H9 (cell line): Measurements from ENCODE around the gene C1QTNF3. TPM values are rescaled to one million over a fixed set of nuclear protein-coding genes. Genes with fewer than 3 reads are reported as not detected.

Source experiments
- DNase-seq: peaks from one replicate; pipeline ENCODE4 v3.0.0-alpha.2; 2017
- H2AFZ ChIP-seq: one replicate; pipeline ENCODE4 v1.6.1; 2013; ENCODE audit warnings: mild to moderate bottlenecking, low read length, control low read depth, moderate library complexity
- H2AK5ac ChIP-seq: 2 replicates; pipeline ENCODE4 v1.6.1; 2013; ENCODE audit warnings: low read length, control low read depth, mixed read lengths; ENCODE audit not compliant: insufficient read length
- H2BK120ac ChIP-seq: one replicate; pipeline ENCODE4 v1.6.1; 2013; ENCODE audit warnings: low read depth, mild to moderate bottlenecking, low read length, control low read depth, inconsistent platforms; ENCODE audit not compliant: poor library complexity, severe bottlenecking
- H2BK12ac ChIP-seq: 2 replicates; pipeline ENCODE4 v1.6.1; 2013; ENCODE audit warnings: low read length, control low read depth, mixed read lengths, low read depth; ENCODE audit not compliant: insufficient read length
- H2BK15ac ChIP-seq: 2 replicates; pipeline ENCODE4 v1.6.1; 2013; ENCODE audit warnings: low read depth, low read length, control low read depth
- H2BK20ac ChIP-seq: one replicate; pipeline ENCODE4 v1.6.1; 2013; ENCODE audit warnings: low read depth, mild to moderate bottlenecking, low read length, control low read depth, inconsistent platforms; ENCODE audit not compliant: poor library complexity, severe bottlenecking
- H2BK5ac ChIP-seq: 2 replicates; pipeline ENCODE4 v1.6.1; 2013; ENCODE audit warnings: low read length, control low read depth, mixed read lengths; ENCODE audit not compliant: insufficient read length
- H3K14ac ChIP-seq: 2 replicates; pipeline ENCODE4 v1.6.1; 2013; ENCODE audit warnings: low read length, control low read depth; ENCODE audit not compliant: insufficient read depth
- H3K18ac ChIP-seq: 2 replicates; pipeline ENCODE4 v1.6.1; 2013; ENCODE audit warnings: low read depth, mild to moderate bottlenecking, mixed read lengths, low read length, control low read depth; ENCODE audit not compliant: insufficient read length
- H3K23ac ChIP-seq: 2 replicates; pipeline ENCODE4 v1.6.1; 2013; ENCODE audit warnings: low read length, control low read depth, mixed read lengths, low read depth; ENCODE audit not compliant: insufficient read length
- H3K23me2 ChIP-seq: 2 replicates; pipeline ENCODE4 v1.6.1; 2013; ENCODE audit warnings: low read depth, mild to moderate bottlenecking, mixed read lengths, low read length, control low read depth; ENCODE audit not compliant: insufficient read length, poor library complexity, severe bottlenecking
- H3K27ac ChIP-seq: 2 replicates; pipeline ENCODE4 v1.5.1; 2013; ENCODE audit warnings: low read length, control low read depth, mixed read lengths, low read depth; ENCODE audit not compliant: insufficient read length
- H3K27me3 ChIP-seq: 2 replicates; pipeline ENCODE4 v1.6.1; 2013; ENCODE audit warnings: low read length, control low read depth, inconsistent platforms; ENCODE audit not compliant: insufficient read depth
- H3K4ac ChIP-seq: 2 replicates; pipeline ENCODE4 v1.6.1; 2013; ENCODE audit warnings: low read depth, mild to moderate bottlenecking, control low read depth, inconsistent platforms, low read length, moderate library complexity
- H3K4me1 ChIP-seq: 2 replicates; pipeline ENCODE4 v1.6.1; 2013; ENCODE audit warnings: low read length, control low read depth, inconsistent platforms; ENCODE audit not compliant: insufficient read depth
- H3K4me2 ChIP-seq: 2 replicates; pipeline ENCODE4 v1.6.1; 2013; ENCODE audit warnings: low read length, control low read depth, mixed read lengths; ENCODE audit not compliant: insufficient read length, insufficient read depth
- H3K56ac ChIP-seq: 2 replicates; pipeline ENCODE4 v1.6.1; 2013; ENCODE audit warnings: low read depth, mild to moderate bottlenecking, mixed read lengths, low read length, control low read depth; ENCODE audit not compliant: insufficient read length
- H3K79me1 ChIP-seq: 2 replicates; pipeline ENCODE4 v1.6.1; 2013; ENCODE audit warnings: low read depth, mild to moderate bottlenecking, moderate library complexity, low read length, control low read depth, inconsistent platforms; ENCODE audit not compliant: insufficient read depth, poor library complexity, severe bottlenecking
- H3K79me2 ChIP-seq: 2 replicates; pipeline ENCODE4 v1.6.1; 2013; ENCODE audit warnings: low read length, control low read depth, inconsistent platforms; ENCODE audit not compliant: insufficient read depth
- H3K9ac ChIP-seq: 2 replicates; pipeline ENCODE4 v1.6.1; 2013; ENCODE audit warnings: low read length, control low read depth, mixed read lengths; ENCODE audit not compliant: insufficient read length; ENCODE audit errors: extremely low read depth
- H3K9me3 ChIP-seq: one replicate; pipeline ENCODE4 v1.6.1; 2013; ENCODE audit warnings: low read depth, low read length, inconsistent platforms; ENCODE audit not compliant: control insufficient read depth
- H3T11ph ChIP-seq: one replicate; pipeline ENCODE4 v1.6.1; 2013; ENCODE audit warnings: mild to moderate bottlenecking, low read length, control low read depth, inconsistent platforms
- H4K20me1 ChIP-seq: one replicate; pipeline ENCODE4 v1.6.1; 2013; ENCODE audit not compliant: control insufficient read depth, insufficient read length, insufficient read depth
- H4K5ac ChIP-seq: 2 replicates; pipeline ENCODE4 v1.6.1; 2013; ENCODE audit warnings: low read depth, mild to moderate bottlenecking, mixed read lengths, low read length, control low read depth; ENCODE audit not compliant: insufficient read length
- H4K8ac ChIP-seq: replicated peaks from 2 replicates; pipeline ENCODE4 v1.6.1; 2013; ENCODE audit warnings: low read length, control low read depth, mixed read lengths, low read depth; ENCODE audit not compliant: insufficient read length
- H4K91ac ChIP-seq: 2 replicates; pipeline ENCODE4 v1.6.1; 2013; ENCODE audit warnings: low read depth, mild to moderate bottlenecking, moderate library complexity, mixed read lengths, low read length, control low read depth; ENCODE audit not compliant: insufficient read length
- H3K27ac Mint-ChIP-seq, 3 experiments: 2 replicates in 2 of 3; 3 replicates in 1 of 3; pipeline ENCODE4 v1.8.0; 2020 to 2021; ENCODE audit warnings: mixed read lengths in 3 of 3, mild to moderate bottlenecking in 1 of 3, moderate library complexity in 1 of 3
- H3K27me3 Mint-ChIP-seq: 2 replicates; pipeline ENCODE4 v1.8.0; 2021; ENCODE audit warnings: low read depth, mild to moderate bottlenecking, moderate library complexity, mixed read lengths
- H3K36me3 Mint-ChIP-seq, 3 experiments: 2 replicates in 2 of 3; 3 replicates in 1 of 3; pipeline ENCODE4 v1.8.0; 2020 to 2021; ENCODE audit warnings: low read depth in 3 of 3, mixed read lengths in 3 of 3; ENCODE audit not compliant: insufficient read depth in 1 of 3
- H3K4me1 Mint-ChIP-seq, 2 experiments: 2 replicates each; pipeline ENCODE4 v1.8.0; 2020; ENCODE audit warnings: mixed read lengths in 2 of 2
- H3K4me3 Mint-ChIP-seq, 2 experiments: 2 replicates in 1 of 2; 3 replicates in 1 of 2; pipeline ENCODE4 v1.8.0; 2020 to 2021; ENCODE audit warnings: mild to moderate bottlenecking in 2 of 2, mixed read lengths in 2 of 2, moderate library complexity in 1 of 2
- H3K9me3 Mint-ChIP-seq, 2 experiments: 2 replicates in 1 of 2; 3 replicates in 1 of 2; pipeline ENCODE4 v1.8.0; 2020; ENCODE audit warnings: mild to moderate bottlenecking in 2 of 2, mixed read lengths in 2 of 2, moderate library complexity in 1 of 2
- CTCF ChIP-seq: fragments of 200-600 bp; sonication (generic); conservative IDR thresholded peaks from 3 replicates; pipeline ENCODE4 v1.8.0; 2021; ENCODE audit warnings: antibody characterized with exemption, mild to moderate bottlenecking
- WGBS: extraction: QIAGEN DNeasy Blood & Tissue Kit; methylation state at CpG from one replicate; pipeline ENCODE4 v1.1.7; 2013; ENCODE audit warnings: missing lambda C conversion rate, low lambda C conversion rate, mixed read lengths; ENCODE audit not compliant: insufficient read length; ENCODE audit errors: extremely low coverage; 5-methylcytosine and 5-hydroxymethylcytosine counted together
- total RNA-seq: library from RNA; stranded (reverse); gene quantifications from 2 replicates; pipeline ENCODE4 v1.2.1, GENCODE V29; 2021

The C1QTNF3 gene
- total RNA-seq, 1 experiment from 2014 or later: 1.1 TPM

DNA sequence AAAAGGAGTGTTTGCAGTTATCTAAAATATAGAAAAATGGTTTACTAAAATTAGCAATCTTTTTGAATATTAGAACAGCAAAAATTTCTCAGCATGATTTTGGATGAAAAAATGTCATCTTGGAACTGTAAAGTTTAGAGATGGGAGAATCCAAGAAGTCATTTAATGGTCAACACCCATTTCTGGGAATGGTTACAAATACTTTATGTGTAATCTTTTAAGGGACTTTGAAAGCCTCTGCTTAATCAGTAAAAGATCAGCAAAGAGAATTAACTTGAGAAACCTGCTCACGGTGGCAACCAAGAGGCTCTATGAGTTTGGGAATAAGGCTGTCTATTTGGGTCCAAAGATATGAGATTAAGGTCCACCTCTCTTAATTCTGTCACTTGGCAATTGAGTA is 13.0 kb downstream of the C1QTNF3 start:
- H3K14ac ChIP-seq: no peak overlapping the region
- H3K4me2 ChIP-seq: no peak overlapping the region
- no peaks in the 10 kb centered on the region for H4K20me1 ChIP-seq
- no peak overlapping the region for H2BK120ac ChIP-seq
- no peak overlapping the region for H3K4ac ChIP-seq
- no peaks in the 10 kb centered on the region for H3K79me2 ChIP-seq
- H2BK5ac ChIP-seq: no peak overlapping the region
- no peak overlapping the region for H2BK12ac ChIP-seq
- no peaks in the 10 kb centered on the region for H3K27me3 Mint-ChIP-seq
- no peak overlapping the region for H2AFZ ChIP-seq
- H2BK20ac ChIP-seq: no peak overlapping the region
- no peak overlapping the region for H3K9ac ChIP-seq
- no peak overlapping the region for H3K56ac ChIP-seq
- no peak overlapping the region for H3K27ac Mint-ChIP-seq
- H3K4me3 Mint-ChIP-seq: no peak overlapping the region
- peaks cover 0 to 3% of the 10 kb centered on the region in 2 experiments; a peak in 1 of 4 replicates for H3K4me1 Mint-ChIP-seq
- H3K23ac ChIP-seq: no peak overlapping the region
- H4K8ac ChIP-seq: no peak overlapping the region
- no peak overlapping the region for H3T11ph ChIP-seq
- H4K5ac ChIP-seq: no peak overlapping the region
- no peak overlapping the region for H3K27ac ChIP-seq
- no peaks in the 10 kb centered on the region; the same call in 1 of the 2 replicates for H3K4me1 ChIP-seq
- no peaks in the 10 kb centered on the region for H3K9me3 Mint-ChIP-seq
- no peak overlapping the region for H3K18ac ChIP-seq
- H3K79me1 ChIP-seq: no peaks in the 10 kb centered on the region
- H3K9me3 ChIP-seq: no peaks in the 10 kb centered on the region
- no peak for DNase-seq
- no peak overlapping the region for H2AK5ac ChIP-seq
- H3K23me2 ChIP-seq: no peaks in the 10 kb centered on the region
- H3K27me3 ChIP-seq: no peaks in the 10 kb centered on the region
- WGBS: no CpG with 5 or more reads among the region's 1 CpG
- TF ChIP-seq CTCF: no peak
- peaks cover 0 to under 1% (median 0%) of the 10 kb centered on the region in 3 experiments; a peak in 2 of 7 replicates for H3K36me3 Mint-ChIP-seq
- H2BK15ac ChIP-seq: no peak overlapping the region
- H4K91ac ChIP-seq: no peak overlapping the region
